ENCODE data around the gene LRRC31.

LRRC31 gene

DNA sequence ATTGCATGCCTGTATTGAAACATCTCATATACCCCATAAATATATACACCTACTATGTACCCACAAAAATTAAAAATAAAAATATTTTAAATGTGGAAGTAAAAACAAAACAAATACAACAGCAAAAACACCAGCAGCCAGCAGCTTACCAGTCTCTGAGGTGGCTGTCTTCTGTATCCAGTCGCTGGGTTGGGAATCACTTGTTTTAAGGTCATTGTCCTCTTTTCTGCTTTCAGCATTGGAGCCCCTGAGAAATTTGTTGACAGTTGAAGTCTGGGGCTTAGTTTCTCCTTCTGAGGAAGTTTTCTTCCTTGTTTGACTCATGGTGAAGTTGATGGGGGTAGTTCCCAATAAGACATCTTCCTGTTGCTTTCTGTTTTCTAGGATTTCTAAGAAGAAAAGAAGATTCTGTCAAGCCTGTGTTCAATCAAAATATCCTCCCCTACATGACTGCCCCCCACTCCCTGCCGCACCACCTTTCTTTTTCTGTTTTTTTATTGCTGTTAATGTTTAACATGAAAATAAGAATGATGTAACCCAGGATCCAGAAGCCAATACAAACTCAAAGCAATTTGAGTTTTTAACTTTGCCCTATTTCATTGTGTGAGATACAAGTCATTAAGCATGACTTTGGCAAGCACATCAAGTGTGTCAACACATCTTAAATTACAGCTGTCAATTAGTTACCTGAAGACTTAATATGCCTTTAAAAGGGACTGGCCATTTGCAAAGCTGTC lies at the start of gene LRRC31:
LRRC31 (minus strand) TSS at position 452 of the 737 bp plus-strand sequence; CDS start at position 324, 128 bp downstream.
- Histone ChIP-seq H3K36me3 (ENCODE audit: low read length) (no peaks in the 10 kb centered on the region), H3K9me3 (ENCODE audit: insufficient read depth, low read length) (no peaks in the 10 kb centered on the region), H3K79me2 (ENCODE audit: insufficient read depth, low read length) (no peaks in the 10 kb centered on the region), H3K9me2 (replicated peaks; ENCODE audit: insufficient read depth, low read length) (no peaks in the 10 kb centered on the region), H3K4me2 (ENCODE audit: low read depth, low read length, poor library complexity, severe bottlenecking) (no peak within 1 kb of the TSS), H3F3A (ENCODE audit: insufficient read depth) (no peaks in the 10 kb centered on the region), H4K20me1 (ENCODE audit: low read depth, low read length) (no peaks in the 10 kb centered on the region), H3K27me3 (ENCODE audit: low read length) (no peaks in the 10 kb centered on the region), H2AFZ (ENCODE audit: low read depth, low read length, severe bottlenecking) (no peak within 1 kb of the TSS), H3K9ac (ENCODE audit: low read length) (no peak within 1 kb of the TSS), H3K27ac (ENCODE audit: low read depth, low read length) (no peak within 1 kb of the TSS), H3K4me3 (ENCODE audit: insufficient read depth, low read length, poor library complexity, severe bottlenecking) (no peak within 1 kb of the TSS)
- TF ChIP-seq EZH2phosphoT487 (conservative IDR thresholded peaks at IDR 0.05; ENCODE audit: low read length), result no peak
- TF ChIP-seq, protein P1, sequence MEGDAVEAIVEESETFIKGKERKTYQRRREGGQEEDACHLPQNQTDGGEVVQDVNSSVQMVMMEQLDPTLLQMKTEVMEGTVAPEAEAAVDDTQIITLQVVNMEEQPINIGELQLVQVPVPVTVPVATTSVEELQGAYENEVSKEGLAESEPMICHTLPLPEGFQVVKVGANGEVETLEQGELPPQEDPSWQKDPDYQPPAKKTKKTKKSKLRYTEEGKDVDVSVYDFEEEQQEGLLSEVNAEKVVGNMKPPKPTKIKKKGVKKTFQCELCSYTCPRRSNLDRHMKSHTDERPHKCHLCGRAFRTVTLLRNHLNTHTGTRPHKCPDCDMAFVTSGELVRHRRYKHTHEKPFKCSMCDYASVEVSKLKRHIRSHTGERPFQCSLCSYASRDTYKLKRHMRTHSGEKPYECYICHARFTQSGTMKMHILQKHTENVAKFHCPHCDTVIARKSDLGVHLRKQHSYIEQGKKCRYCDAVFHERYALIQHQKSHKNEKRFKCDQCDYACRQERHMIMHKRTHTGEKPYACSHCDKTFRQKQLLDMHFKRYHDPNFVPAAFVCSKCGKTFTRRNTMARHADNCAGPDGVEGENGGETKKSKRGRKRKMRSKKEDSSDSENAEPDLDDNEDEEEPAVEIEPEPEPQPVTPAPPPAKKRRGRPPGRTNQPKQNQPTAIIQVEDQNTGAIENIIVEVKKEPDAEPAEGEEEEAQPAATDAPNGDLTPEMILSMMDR (IDR thresholded peaks at IDR 0.05; ENCODE audit: insufficient read depth, low read length, poor library complexity, severe bottlenecking), result no peak

DNA sequence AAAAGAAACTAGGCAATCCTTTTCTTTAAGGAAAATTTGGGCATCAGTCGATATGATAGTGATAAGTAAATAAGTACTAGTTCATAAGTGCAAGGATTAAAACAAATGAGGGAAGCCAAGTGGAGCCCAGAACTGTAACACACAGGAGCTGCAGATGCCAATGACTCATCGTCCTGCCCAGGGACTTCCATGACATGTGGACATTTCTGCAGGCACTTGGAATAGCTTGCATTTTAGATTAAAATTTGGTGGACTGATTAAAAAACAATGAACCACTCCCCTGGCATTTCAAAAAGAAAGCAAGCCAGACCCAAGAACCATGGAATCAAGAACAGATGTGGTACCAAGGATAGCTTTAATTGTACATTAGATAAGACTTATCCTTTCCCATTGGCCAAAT lies 44.6 kb upstream of the LRRC31 start:
- Histone ChIP-seq H3K9ac (ENCODE audit: low read length) (no peak overlapping the region), H3K27ac (ENCODE audit: low read depth, low read length) (no peak overlapping the region), H3K79me2 (ENCODE audit: insufficient read depth, low read length) (no peaks in the 10 kb centered on the region), H3K4me3 (ENCODE audit: insufficient read depth, low read length, poor library complexity, severe bottlenecking) (no peak overlapping the region), H3K9me2 (replicated peaks; ENCODE audit: insufficient read depth, low read length) (no peaks in the 10 kb centered on the region), H3F3A (ENCODE audit: insufficient read depth) (no peaks in the 10 kb centered on the region), H3K27me3 (ENCODE audit: low read length) (no peaks in the 10 kb centered on the region), H4K20me1 (ENCODE audit: low read depth, low read length) (no peaks in the 10 kb centered on the region), H2AFZ (ENCODE audit: low read depth, low read length, severe bottlenecking) (no peak overlapping the region), H3K36me3 (ENCODE audit: low read length) (no peaks in the 10 kb centered on the region), H3K4me2 (ENCODE audit: low read depth, low read length, poor library complexity, severe bottlenecking) (no peak overlapping the region), H3K9me3 (ENCODE audit: insufficient read depth, low read length) (no peaks in the 10 kb centered on the region)
- TF ChIP-seq, protein P1 (IDR thresholded peaks at IDR 0.05; ENCODE audit: insufficient read depth, low read length, poor library complexity, severe bottlenecking), result no peak
- no peak for TF ChIP-seq EZH2phosphoT487 (conservative IDR thresholded peaks at IDR 0.05; ENCODE audit: low read length)

DNA sequence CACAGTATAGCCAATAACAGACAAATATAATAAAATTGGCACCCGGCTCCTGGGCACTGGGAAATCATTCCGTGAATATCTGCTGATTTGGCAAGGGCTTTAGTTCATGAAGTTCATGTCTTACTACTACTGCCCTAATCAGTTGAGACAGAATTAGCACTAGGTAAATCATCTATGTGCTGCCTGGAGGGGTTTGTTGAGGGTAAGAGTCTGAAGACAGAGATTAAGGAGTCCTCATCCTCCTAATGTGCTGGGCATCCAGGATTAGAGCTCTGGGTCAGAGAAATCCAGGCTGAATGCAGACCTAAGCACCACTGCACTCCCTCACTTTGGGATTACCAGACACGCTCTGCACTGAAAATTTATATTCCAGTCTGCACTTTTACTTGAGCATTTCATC lies 43.6 kb upstream of the LRRC31 start:
- Histone ChIP-seq H3K27me3 (ENCODE audit: low read length) (no peaks in the 10 kb centered on the region), H3K79me2 (ENCODE audit: insufficient read depth, low read length) (no peaks in the 10 kb centered on the region), H3K9me2 (replicated peaks; ENCODE audit: insufficient read depth, low read length) (no peaks in the 10 kb centered on the region), H3K9me3 (ENCODE audit: insufficient read depth, low read length) (no peaks in the 10 kb centered on the region), H3K27ac (ENCODE audit: low read depth, low read length) (no peak overlapping the region), H3K4me2 (ENCODE audit: low read depth, low read length, poor library complexity, severe bottlenecking) (no peak overlapping the region), H3K4me3 (ENCODE audit: insufficient read depth, low read length, poor library complexity, severe bottlenecking) (no peak overlapping the region), H3K9ac (ENCODE audit: low read length) (no peak overlapping the region), H4K20me1 (ENCODE audit: low read depth, low read length) (no peaks in the 10 kb centered on the region), H3K36me3 (ENCODE audit: low read length) (no peaks in the 10 kb centered on the region), H2AFZ (ENCODE audit: low read depth, low read length, severe bottlenecking) (no peak overlapping the region), H3F3A (ENCODE audit: insufficient read depth) (no peaks in the 10 kb centered on the region)
- TF ChIP-seq, protein P1 (IDR thresholded peaks at IDR 0.05; ENCODE audit: insufficient read depth, low read length, poor library complexity, severe bottlenecking), result no peak
- TF ChIP-seq EZH2phosphoT487 (conservative IDR thresholded peaks at IDR 0.05; ENCODE audit: low read length), result no peak

Data from SU-DHL-6 (cell line).